Left kidney (tissue), 2 donors: ENCODE measurements around the gene CELF6. TPM values are rescaled to one million over a fixed set of nuclear protein-coding genes. Genes with fewer than 3 reads are reported as not detected.

Experiments used
- DNase-seq: peaks from one replicate; pipeline ENCODE4 v3.0.0-alpha.2; 2013
- polyA plus RNA-seq: library from polyadenylated mRNA; unstranded; fragments of 120-200 nt; gene quantifications from one replicate; pipeline ENCODE4 v1.2.1, GENCODE V29; 2013; ENCODE audit not compliant: insufficient read length

CELF6 gene
- polyA plus RNA-seq, 1 donor: 5.1 TPM

DNA sequence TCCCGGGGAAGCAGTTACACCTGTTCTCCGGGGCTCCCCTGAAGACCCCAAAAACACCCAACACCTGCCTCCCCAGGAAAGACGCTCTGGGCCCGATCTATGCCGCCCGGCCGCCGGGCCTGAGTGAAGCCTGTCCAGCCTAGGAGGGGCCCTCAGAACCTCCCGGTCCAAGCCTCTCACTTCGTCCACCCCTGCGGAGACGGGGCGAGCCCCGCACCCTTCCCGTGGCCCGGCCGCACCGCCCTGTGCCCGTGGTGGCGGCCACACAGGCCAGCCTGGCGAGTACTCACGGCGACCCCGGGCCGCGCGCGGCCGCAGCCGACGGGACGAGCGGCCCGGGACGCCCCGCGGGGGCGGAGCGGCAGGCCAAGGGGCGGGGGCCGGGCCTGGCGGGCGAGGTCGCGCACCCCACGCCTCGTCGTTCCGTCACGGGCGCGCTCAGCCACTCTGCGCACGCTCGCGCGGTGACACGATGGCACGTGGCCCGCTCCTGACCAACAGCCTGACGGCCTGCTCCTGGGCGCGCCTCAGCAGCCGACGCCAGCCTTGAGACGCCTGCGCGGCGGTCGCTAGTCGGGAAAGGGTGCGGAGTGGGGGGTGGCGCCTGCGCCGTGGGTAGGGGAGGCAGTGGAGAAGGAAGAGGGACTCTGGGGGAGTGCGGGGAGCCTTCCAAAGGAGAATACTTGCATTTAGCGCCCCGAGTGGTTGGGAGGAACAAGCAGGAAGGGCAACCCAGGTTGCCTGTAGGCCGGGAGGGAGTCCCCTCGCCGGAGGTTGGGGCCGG, 47.6 kb downstream of the CELF6 start, which contains the start of gene PARP6:
PARP6 (minus strand) TSS at position 342 of the 784 bp plus-strand sequence. CDS start 5,077 bp downstream, outside the sequence.
- peak; percentile 97 for DNase-seq

DNA sequence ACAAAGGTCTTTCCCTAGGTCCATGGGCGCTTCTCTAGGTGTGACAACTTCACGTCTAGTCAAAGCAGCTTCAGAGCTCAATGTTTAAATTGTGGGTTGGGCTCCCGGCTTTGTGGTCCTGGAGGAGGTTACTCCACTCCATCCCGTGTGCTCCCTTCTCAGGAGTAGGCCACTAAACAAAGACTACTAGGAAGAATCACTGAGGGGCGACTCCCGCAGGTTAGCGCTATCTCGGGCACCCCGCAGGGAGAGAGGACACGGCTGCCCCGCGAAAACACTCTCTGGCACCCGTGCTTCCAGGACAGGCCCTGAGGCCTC, 48.1 kb downstream of the CELF6 start:
- no peak for DNase-seq

GRCh38 chr15:72271221-72271620, 48.7 kb downstream of the CELF6 start:
- DNase-seq: no peak

DNA sequence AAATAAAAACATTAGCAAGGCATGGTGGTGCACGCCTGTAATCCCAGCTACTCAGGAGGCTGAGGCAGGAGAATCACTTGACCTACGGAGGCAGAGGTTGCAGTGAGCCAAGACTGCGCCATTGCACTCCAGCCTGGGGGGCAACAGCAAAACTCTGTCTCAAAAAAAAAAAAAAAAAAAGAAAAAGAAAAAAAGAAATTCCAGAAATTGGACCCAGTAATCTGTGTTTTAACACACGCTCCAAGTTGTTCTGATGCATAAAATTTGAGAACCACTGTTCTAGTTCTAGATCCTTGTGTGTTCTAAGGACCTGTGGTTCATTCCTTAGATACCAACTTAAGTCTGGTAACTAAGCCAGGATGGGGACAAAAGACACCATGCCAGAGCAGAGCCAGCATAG, 50.2 kb downstream of the CELF6 start:
- no peak for DNase-seq

- DNase-seq: no peak
These were observed 54.9 kb downstream of the CELF6 start for GRCh38 chr15:72265031-72265430.

DNA sequence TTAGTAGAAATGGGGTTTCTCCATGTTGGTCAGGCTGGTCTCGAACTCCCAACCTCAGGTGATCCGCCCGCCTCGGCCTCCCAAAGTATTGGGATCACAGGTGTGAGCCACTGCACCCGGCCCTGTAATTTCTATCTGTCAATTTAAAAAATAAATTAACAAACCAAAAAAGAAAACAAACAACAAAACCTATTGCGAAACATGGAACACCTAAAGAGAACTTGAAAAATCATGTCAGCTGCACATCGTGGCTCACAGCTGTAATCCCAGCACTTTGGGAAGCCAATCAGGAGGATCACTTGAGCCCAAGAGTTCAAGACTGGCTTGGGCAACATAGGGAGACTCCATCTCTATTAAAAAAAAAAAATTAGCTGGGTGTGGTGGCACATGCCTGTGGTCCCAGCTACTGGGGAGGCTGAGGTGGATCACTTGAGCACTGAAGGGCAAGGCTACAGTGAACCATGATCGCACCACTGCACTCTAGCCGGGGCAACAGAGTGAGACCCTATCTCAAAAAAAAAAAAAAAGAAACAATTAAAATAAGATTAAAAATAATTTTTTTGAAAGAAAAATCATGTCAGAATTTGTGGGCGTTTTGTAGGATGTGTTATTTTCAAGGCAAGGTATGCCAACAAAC, 67.2 kb downstream of the CELF6 start:
- DNase-seq: no peak

DNA sequence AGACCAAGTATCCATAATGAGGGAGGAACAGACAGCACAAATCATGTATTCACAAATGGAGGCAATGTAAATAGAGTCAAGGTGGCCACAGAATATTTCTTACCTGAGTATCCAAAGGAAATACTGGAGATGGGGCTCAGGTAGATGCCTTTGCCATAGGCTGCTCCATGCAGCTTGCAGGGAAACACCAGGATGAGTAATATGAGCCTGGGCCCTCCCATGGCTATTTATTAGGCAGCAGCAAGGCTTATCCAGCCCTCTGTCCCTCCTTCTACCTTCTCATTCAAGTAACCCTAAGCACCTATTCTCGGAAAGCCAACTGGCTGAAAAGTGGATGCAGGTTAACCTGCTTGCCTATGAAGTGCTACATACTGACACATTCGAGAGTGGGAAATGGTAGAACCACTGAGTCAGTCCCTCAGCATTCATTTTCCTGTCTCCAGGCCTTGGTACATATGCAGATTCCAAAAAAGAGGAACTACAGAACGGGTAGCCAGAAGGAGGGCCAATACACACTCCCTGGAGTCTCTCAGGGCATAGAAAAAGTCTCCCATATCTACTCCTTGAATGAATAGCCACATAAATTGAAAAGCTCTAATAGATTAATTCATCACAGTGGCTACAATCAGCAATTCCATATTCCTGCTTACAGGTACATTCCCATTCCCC, 70.7 kb downstream of the CELF6 start:
- no peak for DNase-seq

GRCh38 chr15:72248514-72248913, 71.4 kb downstream of the CELF6 start:
- DNase-seq: no peak

- no peak for DNase-seq
These were observed 77.1 kb downstream of the CELF6 start for GRCh38 chr15:72242775-72243370.

GRCh38 chr15:72239652-72240051, 80.3 kb downstream of the CELF6 start:
- no peak for DNase-seq

DNA sequence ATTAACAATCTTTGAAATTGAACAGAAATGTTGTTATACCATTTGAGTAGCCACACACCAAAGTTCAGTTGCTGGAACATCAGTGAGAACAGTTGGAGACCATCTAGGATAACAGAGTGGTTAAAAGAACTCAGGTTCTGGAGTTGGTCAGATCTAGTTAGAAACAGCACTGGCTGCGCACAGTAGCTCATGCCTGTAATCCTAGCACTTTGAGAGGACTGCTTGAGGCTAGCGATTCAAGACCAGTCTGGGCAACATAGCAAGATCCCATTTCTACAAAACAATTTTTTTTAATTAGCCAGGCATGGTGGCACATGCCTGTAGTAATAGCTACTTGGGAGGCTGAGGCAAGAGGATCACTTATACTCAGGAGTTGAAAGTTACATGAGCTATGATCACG, 81.4 kb downstream of the CELF6 start:
- no peak for DNase-seq

DNA sequence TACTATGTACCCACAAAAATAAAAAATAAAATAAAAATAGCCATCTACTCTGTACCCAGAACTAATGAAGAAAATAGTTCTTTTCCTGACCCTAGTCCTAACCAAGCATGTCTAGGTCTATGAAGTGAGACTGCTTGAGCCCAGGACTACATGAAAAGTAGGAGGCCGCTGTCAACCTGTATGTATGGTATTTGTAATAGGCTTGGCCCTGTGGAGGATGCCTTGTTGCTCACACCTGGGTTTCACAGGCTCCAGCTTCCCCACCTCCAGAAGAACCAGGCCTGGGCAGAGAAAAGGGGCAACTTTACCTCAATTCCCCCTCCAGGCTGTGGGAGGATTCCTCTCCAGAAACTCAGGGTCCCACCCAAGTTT, 82.1 kb downstream of the CELF6 start:
- no peak for DNase-seq

GRCh38 chr15:72237029-72237852, 82.7 kb downstream of the CELF6 start:
- no peak for DNase-seq

- no peak for DNase-seq
These were observed 83.5 kb downstream of the CELF6 start for GRCh38 chr15:72236381-72237003.

DNA sequence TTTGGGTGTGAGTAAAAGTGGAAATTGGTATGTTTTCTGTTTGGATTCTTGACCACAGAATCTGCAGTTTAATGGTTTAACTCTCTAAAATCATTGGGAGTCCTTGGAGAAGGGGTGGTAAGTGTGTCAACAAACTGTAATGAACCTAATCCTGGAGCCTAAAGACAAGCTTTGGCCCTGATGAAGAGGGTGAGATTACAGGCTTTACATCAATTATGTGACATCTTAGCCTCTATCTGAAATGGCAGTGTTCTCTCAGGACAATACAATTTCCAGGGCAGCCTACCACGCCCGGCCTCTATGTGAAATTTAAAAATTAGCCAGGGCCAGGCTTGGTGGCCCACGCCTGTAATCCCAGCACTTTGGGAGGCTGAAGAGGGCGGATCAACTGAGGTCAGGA, 84.7 kb downstream of the CELF6 start:
- DNase-seq: no peak

Other genes with a start within 250 kb of the CELF6 start
- 37.5 TPM for gene MYO9A, start 202.0 kb downstream of the CELF6 start, polyA plus RNA-seq
- gene SENP8, start 201.8 kb downstream of the CELF6 start, polyA plus RNA-seq: 6.8 TPM
- 10.6 TPM for gene GRAMD2A, start 122.4 kb downstream of the CELF6 start, polyA plus RNA-seq
- 696 TPM for gene PKM, start 89.0 kb downstream of the CELF6 start, polyA plus RNA-seq
- 135 TPM for gene PARP6, start 47.6 kb downstream of the CELF6 start, polyA plus RNA-seq
- 125 TPM for gene HEXA, start 55.9 kb upstream of the CELF6 start, polyA plus RNA-seq
- gene TMEM202, start 78.1 kb upstream of the CELF6 start, polyA plus RNA-seq: not detected
- gene ARIH1, start 154.2 kb upstream of the CELF6 start, polyA plus RNA-seq: 199 TPM